ENCODE data around the gene TIGAR.
A peak's percentile ranks its signal among the peaks of the same experiment; 100 is the strongest.

The TIGAR gene

DNA sequence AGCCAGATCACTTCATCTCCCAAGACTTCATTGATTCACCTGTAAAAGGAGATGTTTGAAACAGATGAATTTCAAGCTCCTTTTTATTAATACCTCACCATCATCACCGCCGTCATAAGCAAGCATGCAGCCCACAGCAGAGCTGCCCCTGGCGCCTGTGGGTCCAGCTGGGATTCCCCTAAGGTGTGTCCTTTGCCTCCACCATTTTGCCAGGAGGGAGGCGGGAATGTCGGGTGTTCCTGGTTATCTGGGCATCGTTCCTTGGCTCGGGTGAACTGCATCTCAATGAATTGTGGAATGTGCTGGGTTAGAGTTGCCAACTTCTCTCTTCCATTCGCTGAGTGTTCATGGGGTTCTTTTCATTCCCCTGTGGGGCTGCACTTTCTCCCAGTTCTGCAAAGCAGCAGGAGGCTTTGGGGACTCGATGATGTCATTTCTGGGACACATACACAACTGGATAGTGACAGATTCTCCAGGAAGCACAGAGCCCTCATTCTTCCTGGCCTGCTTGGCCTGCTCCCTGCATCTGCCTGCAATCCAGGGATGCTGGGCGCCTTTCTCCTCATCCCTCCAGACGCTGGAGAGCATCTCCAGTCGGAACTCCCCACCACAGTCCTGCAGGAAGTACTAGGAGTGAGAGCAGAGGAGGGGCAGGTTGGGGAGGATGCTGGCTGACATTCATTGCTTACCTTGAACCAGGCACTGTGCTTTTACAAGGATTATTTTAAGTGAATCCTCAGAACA, 37.3 kb upstream of the TIGAR start:
- no peak for DNase-seq

DNA sequence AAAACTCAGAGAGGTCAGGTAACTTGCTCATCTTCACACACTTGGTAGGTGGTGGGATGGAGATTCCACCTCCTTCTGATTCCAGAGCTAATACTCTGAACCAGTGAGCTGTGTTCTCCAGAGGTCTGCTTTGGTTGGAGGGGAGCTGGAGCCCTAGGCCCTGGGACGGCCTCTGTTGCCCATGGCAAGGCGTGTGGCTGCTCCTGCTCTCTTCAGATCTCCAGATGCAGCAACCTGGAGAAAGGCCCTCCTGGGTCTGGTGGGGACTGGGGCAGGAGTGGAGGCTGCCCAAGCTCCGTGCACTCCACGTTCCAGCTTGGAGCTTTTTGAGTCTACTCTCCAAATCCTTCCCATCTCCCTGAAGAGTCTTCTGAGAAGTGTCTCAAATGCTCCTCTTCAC, 36.7 kb upstream of the TIGAR start:
- DNase-seq = no peak

DNA sequence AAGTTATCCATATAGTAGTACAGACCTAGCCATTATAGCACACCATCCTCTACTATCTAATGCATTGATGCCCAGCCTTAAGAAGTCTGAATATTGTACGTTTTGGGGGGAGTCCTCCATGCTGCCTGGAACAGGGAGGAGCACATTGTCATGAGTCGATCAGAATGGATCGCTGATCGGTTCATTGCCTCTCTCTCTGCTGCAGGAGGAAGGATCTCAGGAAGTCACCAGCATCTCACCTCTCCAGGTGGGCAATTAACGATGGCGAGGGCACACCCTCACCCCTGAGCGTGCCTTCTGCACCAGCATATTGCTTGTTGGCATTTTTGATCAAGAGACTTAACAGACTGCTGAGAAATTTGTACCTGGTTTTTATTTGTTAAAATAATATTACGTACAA, 35.9 kb upstream of the TIGAR start:
- no peak for DNase-seq

DNA sequence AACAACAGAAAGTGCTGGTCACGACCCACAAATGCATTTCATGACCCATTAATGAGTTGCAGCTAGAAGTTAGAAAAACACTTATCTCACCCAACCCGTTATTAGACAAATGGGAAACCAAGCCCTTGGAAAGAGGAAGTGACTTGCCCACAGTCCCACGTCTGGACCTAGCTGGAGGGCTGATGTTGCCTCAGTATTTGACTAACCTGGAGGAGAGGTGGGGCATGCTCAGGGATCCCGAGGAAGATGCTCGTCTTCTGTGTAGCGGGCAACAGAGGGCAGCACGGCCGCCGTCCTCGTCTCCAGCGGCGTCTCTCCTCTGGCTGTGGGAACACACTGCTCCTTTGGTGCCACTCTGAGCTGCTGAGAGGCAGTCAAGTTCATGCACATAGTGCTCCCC, 34.8 kb upstream of the TIGAR start:
- DNase-seq = no peak

DNA sequence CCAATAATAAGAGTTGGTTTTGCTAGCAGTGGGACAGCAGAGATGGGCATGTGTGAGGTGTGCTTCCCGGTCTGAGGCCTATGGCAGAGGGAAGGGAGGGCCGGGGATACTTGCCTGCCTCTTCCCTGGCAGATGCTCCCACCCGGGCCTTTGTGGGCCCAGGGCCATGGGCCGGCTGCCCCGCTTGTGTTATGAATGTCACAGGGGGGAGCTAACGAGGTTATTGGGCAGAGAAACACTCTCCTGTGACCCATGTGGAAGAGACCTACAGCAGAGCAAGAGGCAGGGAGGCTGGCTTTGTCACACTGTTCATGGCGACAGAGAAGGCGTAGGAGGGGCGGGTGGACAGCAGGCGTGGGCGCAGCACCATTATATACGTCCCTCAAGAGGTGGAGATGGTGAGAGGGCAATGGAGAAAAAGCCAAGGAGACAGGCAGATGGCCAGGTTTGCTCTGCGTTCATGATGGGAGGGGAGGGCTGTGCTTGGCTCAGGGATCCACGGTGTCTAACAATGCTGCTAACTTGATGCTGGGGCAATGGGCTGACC, 34.2 kb upstream of the TIGAR start:
- DNase-seq = no peak

DNA sequence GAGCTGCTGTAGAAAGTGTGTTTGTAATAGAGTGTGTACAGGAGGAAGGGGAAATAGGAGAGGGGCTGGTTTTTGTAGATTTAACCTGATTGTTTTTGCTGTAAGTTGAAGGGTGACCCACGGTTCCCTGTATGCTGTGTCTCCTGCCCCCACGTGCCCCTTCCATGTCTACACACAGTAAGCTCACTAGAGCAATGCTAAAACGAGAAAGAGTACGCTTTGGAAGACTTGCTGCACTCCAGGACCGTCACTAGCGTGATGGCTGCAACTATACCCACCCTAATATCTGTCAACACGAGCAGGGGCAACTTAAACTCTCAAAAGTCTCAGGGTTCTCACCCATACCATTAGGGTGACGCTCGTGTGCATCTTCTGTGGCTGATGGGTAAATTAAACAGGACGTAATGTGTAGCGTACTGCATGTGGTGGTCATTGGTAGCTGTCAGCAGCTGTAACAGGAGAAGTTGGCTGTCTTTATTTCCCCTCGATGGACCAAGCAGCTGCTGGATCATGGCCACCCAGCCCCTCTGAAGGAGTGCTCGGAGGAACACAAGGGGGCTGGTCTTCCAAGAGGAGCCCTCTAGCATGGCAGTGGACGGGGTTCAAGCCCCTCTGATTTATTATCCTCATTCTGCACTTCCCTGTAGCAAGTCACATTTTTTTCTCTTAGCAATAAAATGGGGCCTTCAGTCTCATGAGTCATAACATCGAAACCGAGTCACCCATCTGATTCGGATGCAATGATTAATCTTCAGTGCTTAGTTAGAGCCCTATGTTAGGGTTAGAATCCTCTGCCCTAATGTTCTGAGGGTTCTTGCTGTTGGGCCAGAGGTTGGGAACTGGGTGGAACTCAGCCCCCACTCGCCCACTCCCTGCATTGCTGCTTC, 33.4 kb upstream of the TIGAR start:
- DNase-seq = peak in 1 of 2 experiments; percentile 36

DNA sequence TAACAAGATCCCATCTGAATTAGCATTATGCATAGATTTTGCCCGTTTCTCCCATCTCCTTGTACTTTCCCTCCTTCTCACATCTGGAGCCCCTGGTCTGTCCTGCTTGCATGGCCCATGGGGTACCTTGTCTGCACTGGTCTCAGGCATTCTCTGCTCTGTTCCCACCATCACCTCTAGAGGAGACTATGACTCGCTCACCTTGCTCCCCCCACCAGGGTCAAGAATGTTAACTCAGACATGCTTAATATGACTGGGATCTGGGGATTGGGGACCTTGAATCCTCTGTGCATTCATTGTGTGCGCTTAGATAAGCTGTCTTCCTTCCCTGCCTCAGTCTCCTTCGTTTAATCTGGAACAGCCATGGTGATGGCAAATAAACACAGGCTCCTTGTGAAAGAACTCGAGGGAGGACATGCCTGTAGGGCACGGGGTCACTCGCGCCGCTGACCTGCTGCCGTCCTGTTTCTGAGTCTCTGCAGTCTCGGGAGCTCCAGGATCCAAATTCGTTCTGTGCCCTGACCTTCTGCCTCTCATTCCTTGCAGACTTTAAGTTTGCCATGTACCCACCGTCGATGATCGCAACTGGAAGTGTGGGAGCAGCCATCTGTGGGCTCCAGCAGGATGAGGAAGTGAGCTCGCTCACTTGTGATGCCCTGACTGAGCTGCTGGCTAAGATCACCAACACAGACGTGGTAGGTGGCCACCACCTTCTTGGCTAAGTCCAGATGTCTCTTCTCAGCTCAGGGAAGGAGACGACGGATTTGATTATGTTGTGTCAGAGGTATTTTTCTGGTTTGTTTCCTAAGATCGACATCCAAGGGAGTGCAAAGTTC, 32.5 kb upstream of the TIGAR start:
- peak in 1 of 2 experiments; percentile 29 for DNase-seq

DNA sequence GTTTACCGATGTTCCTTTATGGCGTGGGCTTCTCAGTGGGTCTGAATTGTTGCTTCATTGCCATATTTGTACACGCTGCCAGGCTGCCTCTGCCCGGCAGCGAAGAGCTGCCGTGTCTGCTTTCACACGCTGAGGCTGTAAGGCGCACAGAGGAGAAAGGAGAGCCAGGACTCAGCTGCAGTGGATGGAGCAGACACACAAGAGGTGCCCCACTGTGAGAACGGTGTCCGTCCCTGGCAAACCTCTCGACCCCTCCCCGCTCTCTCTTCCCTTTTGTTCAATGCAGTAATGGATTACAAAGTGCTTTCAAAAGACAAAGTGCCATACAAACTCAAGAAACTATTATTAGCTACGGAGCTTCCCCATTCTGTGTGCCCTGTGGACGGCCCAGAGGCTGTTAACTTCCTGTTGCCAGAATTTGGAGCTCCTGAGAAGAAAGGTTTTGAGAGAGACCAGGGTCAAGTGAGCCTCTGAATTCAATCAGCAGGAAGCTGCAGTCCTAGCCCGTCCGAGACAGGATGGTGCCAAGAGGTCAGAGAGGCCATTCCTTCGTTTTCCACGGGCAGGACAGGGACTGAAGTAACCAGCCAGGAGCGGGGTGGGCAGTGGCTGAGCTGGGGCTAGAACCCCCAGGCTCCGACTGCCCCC, 31.7 kb upstream of the TIGAR start:
- DNase-seq = no peak

DNA sequence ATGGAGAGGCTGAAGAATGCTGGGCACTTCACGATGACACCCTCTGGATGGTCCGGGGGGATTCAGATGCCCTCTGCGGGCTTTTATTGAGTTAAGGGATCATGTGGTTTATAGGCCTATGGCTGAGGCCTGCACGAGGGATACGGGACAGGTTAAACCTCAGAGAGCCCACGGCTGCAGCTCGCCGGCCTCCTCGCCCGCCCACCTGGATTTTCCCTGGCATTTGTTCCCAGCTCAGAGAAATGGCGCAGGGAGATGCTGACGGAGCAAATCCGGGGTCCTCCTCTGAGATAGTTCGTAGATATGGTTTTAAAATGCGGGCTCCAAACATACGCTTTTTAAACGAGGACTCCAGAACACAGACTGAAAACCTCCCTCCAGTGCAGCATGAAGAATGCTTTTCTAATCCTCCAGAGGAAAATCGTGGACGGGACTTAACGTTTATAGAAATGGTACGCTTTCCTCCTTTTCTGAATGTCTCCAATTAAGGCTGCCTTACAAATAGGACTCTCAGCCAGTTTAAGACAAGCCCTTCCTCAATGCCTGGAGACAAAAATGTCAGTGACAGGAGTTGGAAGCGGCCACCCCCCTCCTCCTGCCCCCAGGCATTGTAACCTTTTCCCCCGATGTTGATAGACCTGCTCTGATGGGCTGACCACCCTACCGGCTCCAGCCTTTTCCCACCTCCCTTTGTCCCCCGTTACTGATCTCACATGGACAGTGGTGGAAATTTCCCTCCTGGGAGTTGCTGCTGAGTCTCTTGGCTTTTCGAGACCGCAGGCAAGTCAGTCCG, 30.8 kb upstream of the TIGAR start:
- no peak for DNase-seq

DNA sequence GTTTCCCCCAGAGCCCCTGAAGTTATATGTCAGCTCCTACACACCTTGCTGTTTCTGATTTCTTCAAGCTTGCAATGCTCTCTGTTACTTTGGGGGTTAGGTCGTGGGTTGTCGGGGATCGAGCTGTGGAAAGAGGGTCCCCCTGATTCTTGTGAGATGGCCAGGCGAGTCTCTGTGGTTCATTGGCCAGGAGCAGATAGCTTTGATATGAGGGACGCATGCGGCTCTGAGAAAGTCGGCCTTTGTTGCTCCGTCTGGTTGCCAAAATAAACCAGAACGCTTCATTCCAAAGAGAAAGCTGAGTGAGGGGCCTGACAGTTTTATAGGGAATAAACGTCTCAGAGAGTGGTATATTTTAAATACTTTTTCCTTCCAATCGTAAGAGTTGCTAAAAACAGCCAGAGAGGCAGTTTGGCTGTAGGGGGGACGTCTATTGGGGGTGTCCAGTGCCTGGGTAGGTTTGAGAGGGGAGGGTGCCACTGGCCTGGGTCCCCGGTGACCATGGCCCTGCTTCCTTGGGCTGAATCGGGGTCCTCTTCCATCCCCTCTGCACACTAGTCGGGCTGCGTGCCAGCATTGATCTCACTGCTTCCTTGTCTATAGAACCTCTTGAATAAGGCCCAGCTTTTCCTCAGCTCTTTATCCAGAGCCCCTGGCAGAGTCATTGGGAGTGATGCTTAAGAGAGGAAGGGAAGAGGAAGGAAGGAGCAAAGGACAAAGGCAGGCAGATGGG, 28.5 kb upstream of the TIGAR start:
- DNase-seq = no peak

DNA sequence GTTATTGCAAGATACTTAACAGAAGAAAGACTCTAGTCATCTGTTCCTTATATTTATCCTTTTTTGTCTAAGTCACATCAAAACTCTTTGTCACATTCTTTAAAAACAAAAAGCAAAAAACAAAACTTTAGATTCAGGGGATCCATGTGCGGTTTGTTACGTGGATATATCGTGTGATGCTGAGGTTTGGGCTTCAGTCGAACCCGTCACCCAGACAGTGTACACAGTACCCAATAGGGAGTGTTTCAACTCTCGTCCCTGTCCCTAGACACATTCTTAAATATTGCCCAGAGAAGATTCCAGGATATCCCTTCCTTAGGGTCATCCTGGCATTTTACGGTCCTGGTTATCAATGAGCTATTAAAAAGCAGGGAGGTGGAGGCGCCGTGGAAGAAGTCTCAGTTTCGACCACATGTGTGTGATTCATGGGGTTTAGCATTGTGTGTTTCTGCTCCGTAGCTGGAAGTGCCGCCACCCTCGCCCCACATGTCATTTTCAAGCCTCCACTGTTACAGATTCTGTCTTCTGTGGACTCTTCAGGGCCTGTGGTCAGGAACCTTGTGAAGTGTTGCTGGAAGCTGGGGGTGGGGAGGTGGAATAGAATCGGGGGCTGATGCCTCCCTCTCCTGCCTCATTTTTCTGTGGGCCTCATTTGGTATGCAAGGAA, 27.6 kb upstream of the TIGAR start:
- peak in 1 of 2 experiments; percentile 34 for DNase-seq

DNA sequence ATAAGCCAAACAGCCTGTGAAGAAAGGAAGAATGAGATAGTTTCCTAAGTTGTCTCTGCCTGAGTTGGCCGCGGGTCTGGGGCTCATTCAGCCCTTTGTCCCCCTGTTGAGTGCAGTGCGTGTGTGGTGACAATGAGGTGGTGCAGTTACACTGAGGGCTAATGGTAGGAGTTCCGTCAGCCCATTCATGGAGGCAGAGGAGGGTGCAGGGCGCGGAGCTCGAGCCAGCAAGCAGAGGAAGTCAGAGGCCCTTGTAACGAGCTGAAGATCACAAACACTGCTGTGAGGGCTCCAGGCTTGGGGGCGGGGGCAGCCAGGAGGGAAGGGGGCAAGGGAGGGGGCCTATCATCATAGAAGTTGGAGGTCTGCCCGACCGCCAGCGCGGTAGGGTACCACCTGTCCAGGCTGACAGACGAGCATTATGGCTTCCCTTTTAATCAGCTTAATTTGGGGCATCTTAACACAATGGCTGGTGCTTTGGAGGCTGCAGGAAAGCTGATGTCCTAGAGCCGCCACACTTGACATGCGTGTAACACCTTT, 27.0 kb upstream of the TIGAR start:
- no peak for DNase-seq

DNA sequence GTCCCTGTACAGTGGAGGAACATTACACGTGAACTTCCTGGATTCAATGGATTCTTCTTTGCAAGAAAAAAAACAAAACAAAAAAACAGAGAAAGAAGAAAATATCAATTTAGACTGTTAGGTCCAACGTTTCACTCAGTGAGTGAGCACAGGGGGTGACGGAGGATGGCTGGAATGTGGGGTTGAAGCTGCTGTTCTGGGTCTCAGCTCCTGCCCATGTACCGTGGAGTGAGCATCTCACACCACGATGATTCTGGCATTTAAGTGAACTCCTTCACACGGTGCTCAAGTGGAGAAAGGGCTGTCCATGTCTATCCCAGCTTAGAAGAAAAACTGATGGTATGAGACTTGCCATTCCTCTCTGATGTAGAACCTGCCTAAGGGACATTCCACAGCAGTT, 24.3 kb upstream of the TIGAR start:
- DNase-seq = no peak

DNA sequence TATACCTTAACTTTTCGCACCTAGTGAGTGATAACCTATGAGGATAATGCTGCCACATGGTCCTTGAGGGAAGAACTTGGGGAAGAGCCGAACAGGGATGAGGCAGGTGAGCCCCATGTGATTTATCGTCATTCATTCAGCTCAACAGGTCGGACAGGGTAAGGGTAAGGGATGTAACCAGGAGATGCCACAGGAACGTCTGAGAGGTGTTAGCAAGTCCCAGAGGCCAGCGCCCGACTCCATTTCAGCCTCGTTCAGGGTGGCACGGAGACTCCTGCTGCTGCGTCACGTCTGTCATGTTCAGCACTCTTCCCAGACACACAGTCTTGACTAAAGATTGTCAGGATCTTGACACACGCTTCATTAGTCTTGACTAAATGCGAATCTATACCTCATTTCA, 23.4 kb upstream of the TIGAR start:
- DNase-seq = no peak

DNA sequence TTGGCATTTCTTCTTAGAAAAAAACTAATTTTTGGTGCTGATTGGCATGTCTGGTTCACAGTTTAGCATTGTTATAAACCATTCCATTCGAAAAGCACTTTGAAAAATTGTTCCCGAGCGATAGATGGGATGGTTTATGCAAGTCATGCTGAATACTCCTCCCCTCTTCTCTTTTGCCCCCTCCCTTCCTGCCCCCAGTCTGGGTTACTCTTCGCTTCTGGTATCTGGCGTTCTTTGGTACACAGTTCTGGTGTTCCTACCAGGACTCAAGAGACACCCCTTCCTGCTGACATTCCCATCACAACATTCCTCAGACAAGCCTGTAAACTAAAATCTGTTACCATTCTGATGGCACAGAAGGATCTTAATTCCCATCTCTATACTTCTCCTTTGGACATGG, 20.1 kb upstream of the TIGAR start:
- DNase-seq = no peak

DNA sequence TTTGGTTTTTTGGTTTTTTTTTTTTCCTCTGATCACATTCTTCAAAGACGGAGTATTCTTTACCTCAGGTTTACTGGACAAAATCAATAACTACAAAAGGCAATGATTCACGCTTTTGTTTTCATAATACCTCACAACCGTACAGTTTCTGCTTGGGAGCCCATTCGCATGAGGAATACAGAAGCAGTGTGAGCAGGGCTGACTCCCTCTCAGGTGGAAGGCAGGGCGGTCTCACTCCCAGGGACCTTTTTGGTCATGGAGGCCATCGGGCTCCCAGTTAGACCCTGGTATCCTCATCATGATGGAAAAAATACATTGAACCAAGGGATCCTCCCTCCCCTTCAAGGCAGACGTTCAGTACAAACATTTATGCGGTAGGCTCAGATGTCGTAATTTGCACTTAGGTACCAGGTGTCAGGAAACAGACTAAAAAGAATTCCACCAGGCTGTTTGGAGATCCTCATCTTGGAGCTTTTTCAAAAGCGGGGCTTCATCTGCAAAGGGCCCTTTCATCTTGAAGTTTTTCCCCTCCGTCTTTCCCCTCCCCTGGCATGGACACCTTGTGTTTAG, 19.0 kb upstream of the TIGAR start:
- DNase-seq = no peak

DNA sequence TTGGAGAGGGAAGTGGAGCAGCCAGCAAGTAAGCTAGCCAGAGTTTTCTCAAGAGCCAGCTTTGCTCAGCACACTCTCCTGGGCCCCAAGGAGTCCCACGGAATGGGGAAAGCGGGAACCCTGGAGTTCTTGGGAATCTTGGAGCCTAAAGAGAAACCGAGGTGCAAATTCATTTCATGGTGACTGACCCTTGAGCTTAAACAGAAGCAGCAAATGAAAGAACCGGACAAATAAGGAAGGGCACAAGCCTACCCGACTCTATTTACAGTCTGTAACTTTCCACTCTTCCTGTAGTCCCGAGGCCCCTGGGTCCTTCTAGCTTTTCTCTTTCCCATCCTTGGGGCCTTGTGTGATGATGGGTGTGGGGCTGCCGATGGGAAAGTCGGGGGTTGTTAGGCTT, 18.1 kb upstream of the TIGAR start:
- DNase-seq = no peak

DNA sequence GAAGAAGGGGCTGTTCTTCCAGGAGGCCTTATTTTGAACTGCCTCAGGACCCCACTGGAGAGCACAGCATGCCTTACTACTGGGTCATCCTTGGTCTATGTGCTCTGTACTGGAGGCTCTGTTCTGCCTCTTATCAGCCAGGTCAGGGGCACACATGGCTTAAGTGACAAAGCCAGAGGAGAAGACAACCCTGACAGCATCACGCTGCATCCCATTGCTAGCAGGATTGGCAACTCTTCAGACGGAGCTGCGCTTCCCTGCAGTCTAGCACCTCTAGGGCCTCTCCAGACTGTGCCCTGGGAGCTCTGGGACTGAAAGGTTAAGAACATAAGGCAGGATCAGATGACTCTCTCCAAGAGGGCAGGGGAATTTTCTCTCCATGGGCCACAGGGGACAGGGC, 17.3 kb upstream of the TIGAR start:
- DNase-seq = no peak

DNA sequence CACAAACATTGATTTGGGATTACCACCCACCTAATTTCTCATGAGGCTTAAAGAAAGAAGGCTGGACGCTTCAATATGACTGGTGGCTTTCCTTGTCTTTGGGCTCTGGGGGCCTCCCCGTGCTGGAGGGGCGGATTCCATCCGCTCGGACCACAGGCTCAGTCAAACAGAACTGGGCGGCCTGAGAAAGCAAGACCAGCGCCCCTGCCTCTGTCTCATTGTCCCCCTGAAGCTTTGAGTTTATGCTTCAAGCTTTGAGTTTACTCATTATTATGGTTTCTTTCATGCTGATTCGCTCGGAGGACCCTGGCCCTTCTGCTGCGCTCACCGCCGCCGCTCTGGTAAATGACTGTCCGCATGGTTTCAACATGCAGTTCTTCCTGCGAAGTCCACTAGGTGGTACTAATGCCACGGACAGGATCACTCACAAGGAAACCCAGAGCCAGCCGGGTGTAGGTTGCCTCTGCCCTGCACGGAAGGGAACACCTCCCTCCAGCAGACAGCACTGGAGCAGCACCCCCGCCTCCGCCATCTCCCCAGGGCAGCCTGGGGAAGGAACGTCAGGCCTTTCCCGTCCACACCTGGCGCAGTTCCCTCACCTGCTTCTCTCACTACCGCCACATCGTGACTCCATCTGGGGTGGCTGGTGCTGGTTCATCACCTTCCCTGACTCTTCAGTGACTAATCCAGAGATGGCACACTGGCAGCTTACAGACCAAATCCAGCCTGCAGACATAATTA, 13.2 kb upstream of the TIGAR start:
- no peak for DNase-seq

Measured in stimulated activated CD4-positive, alpha-beta T cell treated with anti-CD3 and anti-CD28 coated beads, Interleukin-4, amount 100 ng/mL, for 4 hours (primary cell).